ENCODE data around the gene SH3RF1. TPM values are rescaled to one million over a fixed set of nuclear protein-coding genes. Genes with fewer than 3 reads are reported as not detected.

The SH3RF1 gene
- total RNA-seq, 1 experiment from 2014 or later: 15.3 TPM

- Histone ChIP-seq H3K4ac (ENCODE audit: low read depth, low read length) (no peak overlapping the region), H2BK120ac (ENCODE audit: low read depth, low read length, poor library complexity, severe bottlenecking) (no peak overlapping the region), H4K91ac (ENCODE audit: insufficient read length, low read depth, low read length) (no peak overlapping the region), H3K23ac (ENCODE audit: insufficient read length, low read depth, low read length) (no peak overlapping the region), H2AK5ac (ENCODE audit: insufficient read length, low read length) (no peak overlapping the region), H2AFZ (ENCODE audit: low read length) (no peak overlapping the region), H3K27me3 (ENCODE audit: insufficient read depth, low read length) (no peaks in the 10 kb centered on the region), H3K14ac (ENCODE audit: insufficient read depth, low read length) (no peak overlapping the region), H3K9me3 (ENCODE audit: control insufficient read depth, low read depth, low read length) (no peaks in the 10 kb centered on the region), H3T11ph (ENCODE audit: low read length) (no peak overlapping the region), H2BK15ac (ENCODE audit: low read depth, low read length) (no peak overlapping the region), H2BK5ac (ENCODE audit: insufficient read length, low read length) (no peak overlapping the region), H3K4me1 (ENCODE audit: insufficient read depth, low read length) (peaks cover 3% of the 10 kb centered on the region; the same call in 1 of the 2 replicates), H3K4me2 (ENCODE audit: insufficient read depth, insufficient read length, low read length) (no peak overlapping the region), H3K79me1 (ENCODE audit: insufficient read depth, low read depth, low read length, poor library complexity, severe bottlenecking) (no peaks in the 10 kb centered on the region), H3K27ac (ENCODE audit: insufficient read length, low read depth, low read length) (no peak overlapping the region), H4K5ac (ENCODE audit: insufficient read length, low read depth, low read length) (no peak overlapping the region), H3K79me2 (ENCODE audit: insufficient read depth, low read length) (no peaks in the 10 kb centered on the region), H4K20me1 (ENCODE audit: control insufficient read depth, insufficient read depth, insufficient read length) (no peaks in the 10 kb centered on the region), H2BK12ac (ENCODE audit: insufficient read length, low read depth, low read length) (no peak overlapping the region), H2BK20ac (ENCODE audit: low read depth, low read length, poor library complexity, severe bottlenecking) (no peak overlapping the region), H3K56ac (ENCODE audit: insufficient read length, low read depth, low read length) (no peak overlapping the region), H4K8ac (replicated peaks; ENCODE audit: insufficient read length, low read depth, low read length) (no peak overlapping the region), H3K23me2 (ENCODE audit: insufficient read length, low read depth, low read length, poor library complexity, severe bottlenecking) (no peaks in the 10 kb centered on the region), H3K9ac (ENCODE audit: extremely low read depth, insufficient read length, low read length) (no peak overlapping the region), H3K18ac (ENCODE audit: insufficient read length, low read depth, low read length) (no peak overlapping the region)
- Mint-ChIP-seq H3K36me3 (ENCODE audit: insufficient read depth in 1 of 3, low read depth in 3 of 3) (peaks cover 17 to 43% (median 33%) of the 10 kb centered on the region in 3 experiments), H3K27me3 (ENCODE audit: low read depth) (no peaks in the 10 kb centered on the region), H3K27ac (no peak overlapping the region), H3K4me1 (peaks cover 17 to 21% of the 10 kb centered on the region in 2 experiments), H3K9me3 (no peaks in the 10 kb centered on the region), H3K4me3 (no peak overlapping the region)
- TF ChIP-seq CTCF (conservative IDR thresholded peaks at IDR 0.05): no peak
- no CpG with 5 or more reads among the region's 3 CpGs for WGBS (ENCODE audit: extremely low coverage, insufficient read length, low lambda C conversion rate)
- no peak for DNase-seq
Measured at GRCh38 chr4:169114341-169114974, 156.3 kb downstream of the SH3RF1 start.

Measured in H9 (cell line).